Left cardiac atrium (tissue), 4 donors: ENCODE data around the gene ACYP1. TPM values are rescaled to one million over a fixed set of nuclear protein-coding genes. Genes with fewer than 3 reads are reported as not detected.
A peak's percentile ranks its signal among the peaks of the same experiment; 100 is the strongest.
"Not testable (repeated sequence)": the region's sequence is repeated elsewhere in the genome, so short reads cannot be mapped to it uniquely, and the experiment has no call there.

Experiments
- ATAC-seq, 2 donors: fragments of 200-7000 bp; cut with Tn5 transposase; one replicate each; pipeline ENCODE4 v1.9.1; 2020; ENCODE audit warnings: mild to moderate bottlenecking in 2 of 2, moderate library complexity in 2 of 2
- DNase-seq: peaks from one replicate; pipeline ENCODE4 v3.0.0-alpha.2; 2020
- intact Hi-C, 2 donors: fragments of 100-400 bp; cut with DNase I; formaldehyde crosslinking; loops; one replicate each; pipeline versions ENCODE4 v1.14.1 to v1.15.1; 2022 to 2023
- total RNA-seq, 2 donors: library from RNA; stranded (reverse); fragmentation: NEBNext Ultra II Directional; extraction: Animal tissue kit (Norgen Biotek cat#: 25700); gene quantifications; one replicate each; pipeline ENCODE4 v1.2.1, GENCODE V29; 2021
- donor health status: DM: no; HTN: yes; CAD: no.
- donor health status: DM: no; HTN: yes; CAD: no; lungs with severe emphysema.
- donor health status: DM: yes; HTN: yes; CAD: no.
- donor health status: Dilated cardiomyopathy.

Gene ACYP1
- total RNA-seq, 2 donors from 2014 or later: 7.4 to 13.5 TPM

DNA sequence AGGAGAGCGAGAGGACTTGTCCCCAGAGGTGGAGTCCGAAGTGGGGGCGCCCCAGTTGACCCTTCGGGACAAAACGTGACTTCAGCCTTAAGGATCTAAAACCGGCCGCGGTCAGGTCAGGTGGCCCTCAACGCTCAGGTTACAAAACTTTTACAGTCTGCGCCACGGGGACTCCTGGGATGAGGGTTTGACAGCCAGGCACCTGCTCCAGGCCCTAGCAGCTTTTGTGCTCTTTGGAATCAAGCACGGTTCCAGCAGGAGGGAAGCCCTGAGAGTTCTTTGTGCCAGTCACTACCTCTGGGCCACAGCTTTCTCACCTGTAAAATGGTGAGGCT, 6.0 kb upstream of the ACYP1 start:
- DNase-seq (no peak), ATAC-seq (peak in 1 of 2 donors; percentile 1)
- intact Hi-C loops: loop anchor here in 1 of 2 donors (10.0 kb wide), 1 partner anchor 55 kb away; no protein-coding TSS in a partner anchor

DNA sequence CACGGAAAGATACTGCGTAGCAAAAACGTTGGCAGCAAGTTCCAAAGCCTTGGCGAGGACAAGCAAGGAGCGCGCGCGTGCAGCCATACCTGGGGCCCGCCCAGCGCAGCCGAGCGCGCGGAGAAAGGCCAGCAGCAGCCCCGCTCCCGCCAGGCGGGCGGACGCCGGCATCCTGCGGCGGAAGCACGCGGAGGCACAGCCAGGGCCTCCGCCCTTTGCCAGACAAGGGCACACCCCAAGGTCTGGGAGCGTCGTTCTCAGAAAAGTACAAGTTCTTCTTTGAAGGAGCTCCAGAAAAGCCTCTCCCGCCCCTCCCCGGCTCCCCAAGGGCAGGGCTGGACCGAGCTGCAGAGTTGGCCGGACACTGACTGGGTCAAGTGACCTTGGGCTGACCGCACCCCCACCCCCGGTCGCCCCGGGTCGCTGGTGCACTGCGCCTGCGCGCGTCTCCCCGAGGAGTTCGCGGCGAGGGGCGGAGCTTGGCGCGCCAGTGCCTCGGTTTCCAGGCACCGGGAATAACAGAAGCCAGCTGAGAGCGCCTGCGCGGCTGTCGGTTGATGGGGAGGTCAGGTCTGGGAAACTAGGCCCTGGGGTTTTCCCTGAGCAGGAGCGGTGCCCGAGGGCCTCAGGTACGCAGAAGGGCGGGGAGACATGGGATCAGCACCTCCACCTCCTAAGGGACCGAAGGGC, 5.4 kb upstream of the ACYP1 start, which contains the start of gene ZC2HC1C:
Gene ZC2HC1C (plus strand): TSS at position 521 of the 690 bp plus-strand sequence. CDS start 933 bp downstream, outside the sequence.
- intact Hi-C loops: loop anchor here in 1 of 2 donors (10.0 kb wide), 1 partner anchor 54 kb away; no protein-coding TSS in a partner anchor
- DNase-seq (peak; percentile 97), ATAC-seq (peak; percentile 95 to 97)

DNA sequence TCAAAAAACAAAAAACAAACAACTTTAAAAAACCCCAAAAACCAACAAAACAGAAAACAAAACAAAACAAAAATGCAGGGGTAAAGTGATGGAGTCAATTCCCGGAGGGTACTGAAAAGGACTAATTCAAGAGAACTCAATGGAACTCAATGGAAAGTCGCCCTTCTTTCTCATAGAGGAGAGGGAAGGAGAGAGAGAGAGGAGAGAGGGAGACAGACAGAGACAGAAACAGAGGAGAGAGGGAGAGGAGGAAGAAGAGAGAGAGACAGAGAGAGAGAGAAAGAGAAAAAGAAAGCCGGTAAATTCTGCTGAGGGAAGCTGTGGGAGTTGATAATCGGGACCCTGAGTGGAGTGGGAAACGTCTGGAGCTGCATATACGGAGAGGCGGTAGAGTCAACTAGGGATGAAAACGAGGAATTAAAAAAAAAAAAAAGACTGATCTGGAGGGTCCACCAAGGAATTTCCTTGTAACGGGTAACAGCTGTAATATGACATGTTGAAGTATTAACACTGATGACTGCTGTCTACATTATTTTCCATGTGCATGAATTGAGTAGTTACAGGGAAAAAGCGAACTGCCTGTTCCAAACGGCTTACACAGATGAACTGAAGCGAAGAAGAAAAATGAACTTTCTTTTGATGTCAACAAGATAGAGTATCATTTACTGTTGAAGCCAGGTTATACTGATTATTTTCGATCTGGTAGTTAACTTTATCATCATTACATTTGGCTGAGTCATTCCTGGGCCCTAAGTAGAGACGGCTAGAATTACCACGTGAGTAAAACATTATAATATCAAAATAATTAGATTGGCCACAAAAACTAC, 4.7 kb upstream of the ACYP1 start:
- peak in 1 of 2 donors; percentile 27 for ATAC-seq
- no peak for DNase-seq
- intact Hi-C loops: loop anchor here in 1 of 2 donors (10.0 kb wide), 1 partner anchor 54 kb away; no protein-coding TSS in a partner anchor

DNA sequence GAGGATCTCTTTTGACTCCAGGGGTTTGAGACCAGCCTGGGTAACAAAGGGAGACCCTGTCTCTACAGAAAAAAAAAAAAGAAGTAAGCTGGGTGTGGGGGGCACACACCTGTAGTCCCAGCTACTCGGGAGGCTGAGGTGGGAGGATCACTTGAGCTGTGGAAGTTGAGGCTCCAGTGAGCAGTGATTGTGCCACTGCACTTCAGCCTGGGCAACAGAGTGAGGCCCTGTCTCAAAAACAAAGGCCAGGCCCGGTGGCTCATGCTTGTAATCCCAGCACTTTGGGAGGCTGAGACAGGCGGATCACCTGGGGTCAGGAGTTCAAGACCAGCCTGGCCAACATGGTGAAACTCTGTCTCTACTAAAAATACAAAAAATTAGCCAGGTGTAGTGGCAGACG, 3.9 kb upstream of the ACYP1 start:
- not testable (repeated sequence) for ATAC-seq, DNase-seq
- intact Hi-C loops: loop anchor here in 1 of 2 donors (10.0 kb wide), 1 partner anchor 53 kb away; no protein-coding TSS in a partner anchor

DNA sequence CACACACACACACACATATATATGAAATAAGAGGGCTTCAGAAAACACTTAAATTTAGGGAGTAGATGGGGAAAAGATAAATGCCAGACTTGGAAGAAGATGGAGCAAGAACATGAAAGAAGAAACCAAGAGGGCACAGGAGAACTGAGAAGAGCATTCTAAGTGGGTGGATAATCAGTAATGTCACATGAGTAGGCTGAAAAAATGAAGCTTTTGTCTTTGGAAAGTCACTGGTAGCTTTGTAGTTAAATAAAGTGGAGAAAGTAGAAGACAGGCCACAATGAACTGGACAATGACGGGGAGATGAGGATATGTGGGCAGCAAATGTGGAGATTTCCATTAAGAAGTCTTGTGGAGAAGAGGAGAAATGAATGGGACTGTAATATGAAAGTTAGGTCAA, 3.4 kb upstream of the ACYP1 start:
- no peak for ATAC-seq
- DNase-seq: no peak
- intact Hi-C loops: loop anchor here in 1 of 2 donors (10.0 kb wide), 1 partner anchor 52 kb away; no protein-coding TSS in a partner anchor

DNA sequence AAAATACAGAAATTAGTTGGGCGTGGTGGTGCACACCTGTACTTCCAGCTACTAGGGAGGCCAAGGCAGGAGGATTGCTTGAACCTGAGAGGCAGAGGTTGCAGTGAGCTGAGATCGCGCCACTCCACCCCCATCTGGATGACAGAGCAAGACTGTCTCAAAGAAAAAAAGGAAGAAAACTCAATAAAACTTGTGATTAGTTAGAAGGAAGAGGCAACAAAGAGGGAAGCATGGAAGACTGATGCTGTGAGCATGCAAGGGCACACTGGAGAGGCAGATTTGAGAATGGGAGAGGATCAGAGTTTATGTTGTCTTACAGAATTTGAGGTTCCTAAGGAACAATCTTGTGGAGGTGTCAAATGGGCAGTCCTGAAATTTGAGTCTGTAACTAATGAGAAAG, 2.9 kb upstream of the ACYP1 start:
- ATAC-seq: no peak
- no peak for DNase-seq
- intact Hi-C loops: loop anchor here in 1 of 2 donors (10.0 kb wide), 1 partner anchor 52 kb away; no protein-coding TSS in a partner anchor

DNA sequence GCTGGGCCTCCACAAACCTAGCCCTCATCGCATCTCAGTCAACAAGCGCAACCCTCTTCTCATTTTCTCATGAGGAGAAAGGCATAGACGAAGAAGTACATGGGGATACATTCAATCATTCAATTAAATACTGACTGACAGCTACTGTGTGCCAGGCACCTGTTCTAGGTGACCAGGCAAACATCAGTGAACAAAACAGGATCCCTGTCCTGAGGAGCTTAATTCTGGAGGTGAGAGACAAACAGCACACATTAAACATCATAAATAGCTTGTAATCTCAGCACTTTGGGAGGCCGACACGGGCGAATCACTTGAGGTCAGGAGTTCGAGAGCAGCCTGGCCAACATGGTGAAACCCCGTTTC, 362 bp upstream of the ACYP1 start:
- intact Hi-C loops: loop anchor here in 1 of 2 donors (10.0 kb wide), 1 partner anchor 49 kb away; no protein-coding TSS in a partner anchor
- ATAC-seq: no peak

DNA sequence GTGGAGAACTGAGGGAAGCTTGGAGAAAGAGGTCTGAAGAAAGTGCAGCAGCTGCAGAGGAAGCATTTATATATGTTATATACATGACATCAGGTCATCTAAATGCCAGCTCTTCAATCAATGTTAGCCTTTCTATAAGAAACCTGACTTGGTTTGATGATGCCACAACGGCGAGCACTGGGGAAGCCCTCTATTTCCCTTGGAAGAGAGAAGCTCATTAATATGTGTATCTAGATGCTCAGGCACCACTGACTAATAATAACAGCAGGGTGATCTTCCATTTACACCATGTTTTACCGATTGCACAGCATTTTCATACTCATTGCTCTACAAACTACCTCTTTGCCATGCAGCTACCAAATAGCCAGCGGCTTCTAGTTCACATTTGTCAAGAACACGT, 811 bp downstream of the ACYP1 start:
- intact Hi-C loops: loop anchor here in 1 of 2 donors (10.0 kb wide), 1 partner anchor 48 kb away; no protein-coding TSS in a partner anchor
- no peak for DNase-seq
- ATAC-seq: no peak

More for the DNA sequence above, 362 bp upstream of the ACYP1 start:
- no peak for DNase-seq

DNA sequence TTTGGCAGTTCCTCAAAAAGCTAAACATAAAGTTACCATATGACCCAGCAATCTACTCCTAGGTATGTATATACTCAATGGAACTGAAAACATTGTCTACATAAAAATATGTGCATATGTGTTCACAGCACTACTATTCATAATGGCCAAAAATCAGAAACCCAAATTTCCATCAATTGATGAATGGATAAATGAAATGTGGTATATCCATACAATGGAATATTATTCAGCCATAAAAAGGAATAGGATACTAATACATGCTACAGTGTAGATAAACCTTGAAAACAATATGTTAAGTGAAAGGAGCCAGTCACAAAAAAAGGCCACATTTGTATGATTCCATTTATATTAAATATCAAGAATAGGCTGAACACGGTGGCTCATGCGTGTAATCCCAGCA, 3.4 kb downstream of the ACYP1 start:
- intact Hi-C loops: loop anchor here in 1 of 2 donors (10.0 kb wide), 1 partner anchor 46 kb away; no protein-coding TSS in a partner anchor
- no peak for ATAC-seq

DNA sequence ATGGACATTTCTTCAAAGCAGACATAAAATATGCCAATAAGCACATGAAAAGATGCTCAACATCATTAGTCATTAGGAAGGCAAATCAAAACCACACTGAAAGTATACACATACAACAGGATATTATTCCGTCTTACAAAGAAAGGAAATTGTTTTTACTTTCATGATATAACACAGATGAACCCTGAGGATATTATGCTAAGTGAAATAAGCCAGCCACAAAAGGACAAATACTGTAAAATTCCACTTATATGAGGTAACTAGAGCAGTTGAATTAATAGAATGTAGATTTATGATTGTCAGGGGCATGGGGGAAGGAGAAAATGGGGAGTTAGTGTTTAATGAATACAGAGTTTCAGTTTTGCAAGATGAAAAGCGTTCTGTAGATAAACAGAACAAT, 4.2 kb downstream of the ACYP1 start:
- DNase-seq (no peak), ATAC-seq (no peak)
- intact Hi-C loops: loop anchor here in 1 of 2 donors (10.0 kb wide), 1 partner anchor 45 kb away; no protein-coding TSS in a partner anchor

More for the DNA sequence above, 3.4 kb downstream of the ACYP1 start:
- no peak for DNase-seq

DNA sequence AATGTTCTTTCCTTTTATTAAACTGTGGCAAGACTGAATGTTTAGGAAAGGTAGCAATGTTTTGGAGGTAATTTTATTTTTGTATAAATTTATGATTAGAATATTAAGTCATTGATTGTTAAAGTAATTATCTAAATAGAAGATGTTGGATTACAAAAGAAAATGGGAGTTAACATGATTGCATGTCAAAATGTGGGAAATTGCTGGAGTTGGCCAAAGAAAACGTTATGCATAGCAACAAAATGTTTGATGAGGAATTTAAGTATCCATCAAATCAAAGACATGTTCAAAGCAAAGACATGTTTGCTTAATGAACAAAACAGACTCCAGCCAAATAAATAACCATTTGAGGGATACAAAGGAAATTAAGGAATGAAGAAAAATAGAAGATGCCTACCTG, 9.4 kb downstream of the ACYP1 start:
- no peak for DNase-seq
- ATAC-seq: no peak
- intact Hi-C loops: no loop called here

DNA sequence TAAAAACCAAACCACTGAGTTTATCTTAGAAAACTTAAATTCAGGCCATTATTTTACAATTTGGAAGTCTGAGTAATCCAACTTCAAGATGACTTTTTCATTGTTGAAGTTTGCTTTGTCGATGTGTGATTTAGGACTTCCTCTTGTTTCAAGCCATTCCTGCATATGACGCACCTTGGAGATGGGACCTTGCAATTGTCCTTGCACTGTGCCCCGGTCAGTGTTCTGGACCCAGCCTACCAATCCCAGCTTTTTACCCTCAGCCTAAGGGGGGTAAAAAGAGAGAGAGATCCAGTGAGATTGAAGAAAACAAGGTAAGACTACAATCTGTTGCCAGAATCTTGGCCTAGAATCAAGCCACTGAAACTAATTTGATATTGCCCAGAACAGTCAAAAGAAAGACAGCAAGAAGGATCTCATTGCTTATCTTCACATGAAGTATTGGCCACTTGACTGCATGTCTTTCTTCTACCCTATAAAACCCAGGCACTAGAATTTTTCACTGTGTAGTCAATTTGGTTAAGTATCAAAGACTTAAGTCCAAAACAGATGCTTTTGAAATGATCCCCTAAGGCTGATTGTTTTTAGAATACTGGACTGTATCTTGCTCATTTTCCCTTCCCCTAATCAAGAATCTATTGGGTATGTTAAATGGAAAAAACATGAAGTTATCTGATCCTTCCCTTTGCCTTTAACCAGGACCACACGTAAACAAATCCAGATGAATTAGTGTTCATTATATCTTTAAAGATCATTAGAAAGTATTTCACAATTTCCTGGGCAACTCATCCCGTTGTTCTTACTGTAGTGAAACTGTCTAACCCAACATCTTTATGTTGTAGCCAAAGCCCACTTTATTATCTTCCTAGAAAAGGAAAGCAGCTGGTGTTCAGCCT, 10.2 kb downstream of the ACYP1 start:
- intact Hi-C loops: no loop called here
- ATAC-seq: no peak
- DNase-seq: no peak

DNA sequence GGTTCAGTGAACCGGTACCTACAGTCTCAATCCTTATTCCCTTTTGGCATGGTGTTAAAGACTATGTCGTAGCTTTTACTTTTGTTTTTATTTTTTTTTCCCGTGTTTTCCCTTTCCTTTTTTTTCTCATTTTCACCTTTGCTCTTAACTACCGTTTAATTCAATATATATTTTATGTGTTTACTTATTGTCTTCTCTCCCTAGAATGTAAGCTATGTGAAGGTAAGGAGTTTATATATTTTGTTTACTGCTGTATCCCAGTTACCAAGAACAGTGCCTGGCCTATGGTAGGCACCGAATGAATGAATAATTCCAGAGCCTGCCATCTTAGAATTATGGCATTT, 12.3 kb downstream of the ACYP1 start:
- intact Hi-C loops: no loop called here
- no peak for ATAC-seq
- DNase-seq: no peak

DNA sequence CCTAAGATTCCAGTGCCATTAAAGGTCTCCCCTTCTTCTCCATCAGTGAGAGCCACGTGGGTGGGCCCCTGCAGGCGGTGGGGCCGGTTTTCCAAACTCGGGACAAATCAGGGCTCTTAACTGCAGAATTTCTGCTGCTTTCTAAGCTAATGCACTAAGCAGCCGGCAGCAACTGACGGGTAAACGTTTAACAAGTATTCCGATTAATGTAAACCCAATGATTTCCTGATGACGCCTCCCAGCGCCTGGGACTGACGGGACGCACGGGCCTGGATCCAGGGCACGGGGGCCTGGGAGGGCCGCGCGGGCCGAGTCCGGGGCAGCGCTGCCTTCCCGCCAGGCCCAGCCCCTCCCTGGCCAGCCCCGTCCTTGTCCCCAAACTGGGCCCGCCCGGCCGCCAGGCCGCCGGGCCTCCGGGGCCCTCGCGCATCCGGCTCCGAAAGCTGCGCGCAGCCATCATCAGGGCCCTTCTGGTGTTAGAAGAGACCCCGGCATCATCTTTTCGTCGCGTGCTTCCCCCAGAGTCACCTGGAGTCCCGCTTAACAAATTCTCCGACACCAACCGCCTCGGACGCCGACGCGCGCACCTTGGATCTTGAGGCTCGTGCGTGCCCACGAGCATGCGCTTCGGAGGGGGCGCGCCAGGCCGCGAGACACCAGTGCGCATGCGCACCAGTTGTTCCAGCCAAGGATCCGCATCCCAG, 12.8 kb downstream of the ACYP1 start, which contains the start of gene MLH3:
Gene MLH3 (minus strand): TSS at position 616 of the 704 bp plus-strand sequence. CDS start 1,812 bp downstream, outside the sequence.
- intact Hi-C loops: no loop called here
- DNase-seq (peak; percentile 90), ATAC-seq (peak; percentile 93 to 96)

DNA sequence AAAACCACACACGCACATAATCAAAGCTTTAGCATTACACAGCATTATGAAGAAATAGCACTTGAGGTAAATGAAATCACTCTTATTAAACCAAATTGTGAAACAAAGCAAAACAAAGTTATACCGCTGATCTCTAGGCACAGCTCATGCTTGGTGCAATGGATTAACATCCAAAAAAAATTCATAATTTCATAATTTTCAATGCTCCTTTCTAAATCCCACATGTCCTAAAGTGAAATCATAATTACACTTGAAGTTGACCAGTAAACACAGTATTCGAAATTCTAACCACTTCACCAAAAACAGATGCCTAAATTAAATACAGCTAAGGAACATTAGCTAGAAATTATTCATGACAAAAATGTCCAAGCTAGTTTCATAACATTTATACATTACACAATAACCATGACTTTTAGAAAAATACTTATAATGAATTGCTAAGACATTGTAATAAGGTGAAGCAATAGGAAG, 14.1 kb downstream of the ACYP1 start:
- ATAC-seq (no peak), DNase-seq (no peak)
- intact Hi-C loops: no loop called here

DNA sequence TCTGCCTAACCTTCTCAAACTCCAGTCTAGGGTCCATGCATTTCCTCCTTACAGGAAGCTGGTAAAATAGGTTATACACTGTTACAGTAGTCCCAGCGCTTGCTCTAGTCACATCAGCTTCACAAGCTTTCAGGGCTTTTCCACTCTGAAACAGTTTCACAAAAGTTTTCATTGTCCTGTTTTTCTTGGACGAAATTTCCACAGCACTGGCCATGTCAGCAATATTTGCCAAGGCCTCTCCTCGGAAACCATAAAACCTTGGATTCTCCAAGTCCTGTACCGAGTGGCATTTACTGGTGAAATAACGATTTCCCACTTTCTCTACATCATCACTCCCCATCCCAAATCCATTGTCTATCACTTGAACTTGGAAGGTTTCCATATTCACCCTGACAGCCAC, 14.7 kb downstream of the ACYP1 start:
- ATAC-seq (peak in 1 of 2 donors; percentile 34), DNase-seq (no peak)
- intact Hi-C loops: no loop called here

DNA sequence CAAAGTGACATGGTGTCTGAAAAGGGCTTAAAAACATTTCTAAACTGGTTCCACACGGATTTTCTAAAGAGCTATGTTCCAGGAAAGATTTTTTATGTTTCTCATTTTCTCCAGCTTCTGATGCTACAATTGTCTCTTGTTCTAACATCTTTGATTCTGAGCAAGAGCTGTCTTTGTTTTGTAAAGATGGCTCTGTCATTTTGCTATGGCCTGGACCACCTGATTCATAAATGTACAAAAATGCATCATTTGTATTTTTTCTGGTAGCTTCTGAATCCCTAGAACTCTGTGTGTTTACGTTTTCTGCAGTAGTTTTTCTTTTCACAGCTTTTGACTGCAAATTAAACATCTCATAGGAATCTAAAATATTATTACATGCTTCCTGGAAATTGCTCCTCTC, 15.7 kb downstream of the ACYP1 start:
- DNase-seq (no peak), ATAC-seq (no peak)
- intact Hi-C loops: no loop called here

DNA sequence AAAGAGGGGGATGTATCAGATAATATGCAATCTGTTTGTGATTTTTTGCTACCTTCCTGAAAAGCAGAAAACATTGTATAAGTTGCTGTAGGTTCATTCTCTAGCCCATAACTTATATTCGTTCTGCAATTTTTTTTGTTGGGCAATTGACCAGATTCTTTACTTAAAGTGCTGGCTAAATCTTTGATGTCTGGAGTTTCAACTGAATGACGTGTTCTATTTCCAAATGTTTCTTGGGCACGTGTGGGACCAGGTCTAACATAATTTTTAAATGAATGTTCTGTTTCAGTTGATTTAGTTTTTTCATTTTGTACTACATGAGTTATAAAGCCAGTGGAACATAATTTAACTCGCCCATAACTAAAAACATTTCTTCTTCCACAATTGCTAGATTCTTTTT, 16.3 kb downstream of the ACYP1 start:
- intact Hi-C loops: no loop called here
- DNase-seq: no peak
- no peak for ATAC-seq
